Stimulated activated CD8-positive, alpha-beta memory T cell treated with anti-CD3 and anti-CD28 coated beads, Interleukin-12 subunit alpha, Interleukin-12 subunit beta, amount 100 ng/mL, for 1 hour (primary cell): ENCODE data around the gene DGKD.

Source experiments
- DNase-seq: peaks from one replicate; pipeline ENCODE4 v3.0.0-alpha.2; 2020; ENCODE audit warnings: low read depth

The DGKD gene

DNA sequence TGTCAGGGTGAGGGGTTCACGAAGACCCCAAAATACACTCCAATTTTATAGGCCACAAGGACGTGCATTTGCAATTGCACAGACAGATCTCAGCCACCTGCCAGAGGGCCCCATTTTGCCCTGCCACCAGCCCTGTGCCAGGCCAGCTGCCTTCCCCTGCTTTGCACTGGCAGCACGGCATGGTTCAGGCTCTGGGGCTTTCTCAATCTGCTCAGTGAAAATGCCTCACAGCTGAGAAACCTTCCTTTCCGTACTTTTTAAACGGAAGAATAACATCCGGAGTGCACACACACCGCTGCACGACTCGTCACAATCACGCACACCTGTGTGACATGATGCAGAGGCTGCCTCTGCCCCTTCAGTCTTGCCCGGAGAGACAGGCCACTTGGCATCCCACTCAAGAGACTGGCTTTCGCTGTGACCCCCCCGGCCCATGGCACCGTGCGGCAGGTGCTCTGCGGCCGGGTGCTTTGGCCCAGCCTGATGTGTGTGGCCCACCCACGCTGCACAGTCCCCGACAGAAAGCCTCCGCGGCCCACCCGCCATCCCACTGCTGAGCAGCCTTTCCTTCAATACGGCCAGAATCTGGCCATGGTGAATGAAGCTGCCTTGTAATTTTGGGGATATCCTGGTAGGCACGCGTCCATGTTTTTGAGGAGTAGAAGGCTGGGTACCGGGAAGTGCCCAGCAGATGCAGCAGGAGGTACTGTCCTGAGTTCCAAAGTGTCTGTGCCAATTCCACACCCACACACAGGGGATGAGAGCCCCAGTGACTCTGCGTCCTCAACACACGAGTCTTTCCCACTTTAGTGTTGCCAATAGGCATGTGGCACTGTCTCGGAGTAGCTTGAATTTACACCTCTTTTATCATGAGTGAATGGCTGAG lies 123.5 kb downstream of the DGKD start:
- DNase-seq, result no peak

DNA sequence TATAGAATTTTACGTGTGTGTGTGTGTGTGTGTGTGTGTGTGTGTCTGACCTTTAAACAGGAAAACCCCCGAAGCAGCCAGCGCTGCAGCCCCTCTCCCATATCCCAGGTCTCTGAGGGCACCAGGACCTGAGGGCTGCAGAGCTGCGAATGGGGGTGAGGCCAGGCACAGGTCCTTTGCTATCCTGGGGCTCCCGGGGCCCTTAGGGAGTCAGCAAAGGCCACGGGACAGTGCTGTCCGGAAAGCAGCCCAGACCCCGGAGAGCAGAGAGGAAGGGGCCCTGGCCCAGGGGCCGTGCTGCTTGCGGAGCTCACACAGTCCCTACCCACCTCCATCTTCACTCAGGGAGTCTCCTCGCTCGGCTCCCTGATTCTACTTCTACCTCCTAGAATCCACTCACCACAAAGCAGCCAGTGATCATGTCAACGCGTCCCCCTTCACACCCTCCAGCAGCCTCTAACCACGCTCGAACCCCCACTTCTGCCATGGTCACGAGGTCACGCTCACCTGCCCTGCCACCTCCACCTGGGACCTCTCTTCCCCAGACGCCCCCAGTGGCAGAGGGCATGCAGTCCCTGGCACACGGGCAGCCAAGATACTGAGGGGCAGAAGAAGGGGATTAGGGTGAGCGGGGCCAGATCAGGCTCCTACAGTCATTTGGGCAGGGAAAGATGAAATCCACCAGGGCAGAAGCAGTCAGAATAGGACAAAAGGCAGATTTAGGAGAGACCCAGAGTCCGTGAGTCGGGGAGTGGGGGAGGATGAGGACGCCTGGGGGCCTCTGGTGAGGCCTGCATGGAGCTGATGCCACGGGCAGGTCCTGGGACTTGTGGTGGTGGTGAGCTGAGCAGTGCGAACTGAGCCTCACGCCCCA lies 125.6 kb downstream of the DGKD start:
- no peak for DNase-seq

DNA sequence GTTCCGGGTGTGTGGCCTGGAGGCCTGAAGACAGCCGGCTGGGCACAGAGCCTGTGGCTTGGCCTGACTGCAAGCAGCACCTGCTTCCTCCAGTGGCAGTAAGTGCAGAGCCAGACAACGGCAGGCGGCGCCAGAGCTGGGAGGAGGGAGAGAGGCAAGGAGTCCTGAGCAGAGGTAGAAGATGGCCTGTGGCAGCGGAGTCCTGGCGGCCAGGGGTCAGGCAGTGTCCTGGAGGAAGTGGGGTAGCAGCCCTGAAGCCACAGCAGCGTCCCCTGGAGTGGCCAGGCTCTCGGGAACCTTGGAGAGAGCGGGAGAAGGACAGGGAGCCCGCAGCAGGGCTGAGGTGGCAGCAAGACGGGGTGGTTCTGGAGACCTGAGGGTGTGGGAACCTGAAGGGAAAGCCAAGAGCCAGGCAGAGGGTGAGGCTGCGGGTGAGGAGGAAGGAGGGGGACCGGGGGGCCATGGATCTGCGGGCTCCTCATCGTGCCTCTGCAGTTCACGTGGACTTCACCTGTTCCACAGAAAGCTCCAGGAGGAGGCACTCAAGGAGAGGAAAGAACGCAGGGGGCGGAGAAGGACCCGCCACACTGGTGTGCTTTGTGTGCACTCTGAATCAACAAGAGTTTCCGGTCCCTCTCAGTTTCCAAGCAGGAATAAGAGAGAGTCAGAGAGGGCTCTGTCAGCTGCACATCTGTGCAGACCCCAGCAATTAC lies 126.4 kb downstream of the DGKD start:
- DNase-seq, result no peak

DNA sequence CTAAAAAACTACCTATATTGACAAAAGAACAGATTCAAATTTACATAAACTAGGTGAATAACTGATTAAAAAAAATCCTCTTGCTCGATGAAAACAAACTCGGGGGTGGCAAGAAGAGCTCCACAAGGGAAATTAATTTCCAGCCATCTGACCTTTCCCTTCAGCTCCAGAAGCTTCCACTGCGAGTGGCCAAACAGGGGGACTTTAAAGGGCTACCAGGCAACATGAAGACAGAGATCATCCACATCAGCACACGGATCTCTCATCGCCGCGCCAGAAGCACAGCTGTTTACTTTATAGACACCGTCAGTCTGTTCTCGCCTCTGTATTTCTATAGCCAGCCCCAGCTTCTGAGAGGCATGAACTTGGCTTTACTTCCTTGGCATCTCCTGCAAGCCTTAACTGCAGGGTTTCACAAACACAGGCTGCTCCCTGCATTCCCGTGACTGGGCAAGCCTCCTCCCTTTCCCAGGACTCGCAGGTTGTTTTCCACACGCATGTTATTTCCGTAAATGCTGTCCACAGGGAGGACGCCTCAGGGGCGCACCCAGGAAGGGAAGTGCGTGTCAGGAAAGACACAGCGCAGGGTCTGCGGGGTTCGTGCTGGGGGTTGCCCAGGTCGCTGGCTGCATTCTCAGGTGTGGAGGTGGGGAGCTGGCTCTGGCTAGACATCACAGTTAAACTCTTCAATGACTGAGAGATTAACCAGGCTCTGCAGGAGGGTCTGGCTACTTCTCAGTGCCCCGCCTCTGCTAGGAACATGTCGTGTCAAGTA lies 127.3 kb downstream of the DGKD start:
- no peak for DNase-seq

DNA sequence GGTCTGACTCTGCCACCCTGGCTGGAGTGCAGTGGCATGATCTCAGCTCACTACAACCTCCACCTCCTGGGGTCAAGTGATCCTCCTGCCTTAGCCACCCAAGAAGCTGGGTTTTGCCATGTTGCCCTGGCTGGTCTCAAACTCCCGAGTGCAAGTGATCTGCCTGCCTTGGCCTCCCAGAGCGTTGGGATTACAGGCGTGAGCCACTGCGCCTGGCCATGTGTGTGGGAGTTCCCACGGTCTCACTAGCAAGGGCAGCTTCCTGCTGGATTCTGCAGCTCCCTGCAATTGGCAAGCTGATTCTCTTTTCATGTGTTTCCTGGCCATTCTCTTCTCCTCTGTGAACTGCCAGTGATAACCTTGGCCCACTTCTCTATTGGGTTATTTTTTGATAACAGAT lies 128.3 kb downstream of the DGKD start:
- DNase-seq, result no peak

DNA sequence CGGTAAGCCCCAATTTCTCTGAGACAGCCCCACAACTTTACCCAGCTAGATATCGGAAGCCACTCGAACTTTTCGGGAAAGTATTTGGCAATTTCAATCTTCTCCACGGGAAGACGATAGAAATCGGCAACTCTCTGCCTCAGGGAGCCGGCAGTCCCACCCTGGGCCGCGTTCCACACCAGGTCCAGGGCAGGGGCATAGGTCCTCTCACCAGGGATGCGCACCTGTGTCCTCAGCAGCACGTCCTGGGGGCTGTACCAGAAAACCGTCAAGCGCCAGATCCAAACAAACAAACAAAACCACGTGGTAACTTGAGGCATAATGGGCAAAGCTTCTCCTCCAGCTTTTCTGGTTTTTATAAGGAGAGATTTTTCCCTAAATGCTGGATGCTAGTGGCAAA lies 131.4 kb downstream of the DGKD start:
- DNase-seq, result no peak

DNA sequence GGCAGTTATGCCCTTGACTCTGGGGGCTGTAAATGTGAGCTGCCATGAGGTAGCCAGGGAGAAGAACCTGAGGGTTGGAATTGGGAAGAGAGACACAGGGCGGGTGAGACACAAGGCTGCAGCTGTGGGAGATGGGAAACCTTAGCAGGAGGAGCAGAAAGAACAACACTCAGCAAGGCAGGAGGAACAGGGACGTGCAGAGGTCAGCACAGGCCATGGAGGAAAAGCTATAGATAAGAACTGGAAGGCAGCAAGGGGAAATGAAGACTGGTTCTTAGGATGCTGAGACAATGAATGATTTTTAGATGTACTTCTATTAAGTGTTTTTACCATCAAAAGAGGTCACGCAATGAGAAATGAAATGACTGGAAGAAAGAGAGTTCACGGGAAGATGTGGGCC lies 132.1 kb downstream of the DGKD start:
- no peak for DNase-seq

DNA sequence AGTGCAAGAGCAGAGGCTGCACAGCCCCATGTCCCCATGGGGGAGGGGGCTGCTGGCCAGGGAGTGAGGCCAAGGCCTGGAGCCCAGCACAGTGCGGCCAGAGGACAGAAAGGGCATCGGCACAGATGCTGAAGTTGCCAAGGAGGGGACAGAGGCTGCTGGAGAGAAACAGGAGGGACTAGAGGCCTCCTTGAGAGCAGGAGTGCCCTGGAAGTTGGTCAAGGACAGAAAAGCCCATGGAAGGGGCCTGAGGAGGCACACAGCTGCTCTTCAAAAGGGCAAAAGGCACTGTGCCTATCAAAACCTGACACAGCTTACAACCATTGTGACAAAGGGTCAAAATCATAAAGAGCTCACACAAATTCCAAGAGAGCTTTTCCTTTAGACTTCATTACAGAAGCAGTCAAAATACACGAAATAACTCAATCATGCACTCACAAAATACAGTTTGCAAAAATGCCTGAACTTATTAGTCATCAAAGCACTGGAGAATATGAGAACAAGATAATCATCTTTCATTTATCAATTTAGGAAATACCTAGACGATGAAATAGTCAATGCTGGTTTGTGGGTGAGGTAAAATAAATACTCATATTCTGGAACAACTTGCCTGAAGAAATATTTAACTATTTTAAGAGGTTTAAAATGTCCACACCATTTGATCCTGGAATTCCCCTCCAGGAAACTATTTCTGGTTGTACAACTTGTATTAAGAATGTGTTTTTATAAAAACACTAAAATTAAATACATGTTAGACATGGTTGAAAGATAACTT lies 132.7 kb downstream of the DGKD start:
- no peak for DNase-seq

DNA sequence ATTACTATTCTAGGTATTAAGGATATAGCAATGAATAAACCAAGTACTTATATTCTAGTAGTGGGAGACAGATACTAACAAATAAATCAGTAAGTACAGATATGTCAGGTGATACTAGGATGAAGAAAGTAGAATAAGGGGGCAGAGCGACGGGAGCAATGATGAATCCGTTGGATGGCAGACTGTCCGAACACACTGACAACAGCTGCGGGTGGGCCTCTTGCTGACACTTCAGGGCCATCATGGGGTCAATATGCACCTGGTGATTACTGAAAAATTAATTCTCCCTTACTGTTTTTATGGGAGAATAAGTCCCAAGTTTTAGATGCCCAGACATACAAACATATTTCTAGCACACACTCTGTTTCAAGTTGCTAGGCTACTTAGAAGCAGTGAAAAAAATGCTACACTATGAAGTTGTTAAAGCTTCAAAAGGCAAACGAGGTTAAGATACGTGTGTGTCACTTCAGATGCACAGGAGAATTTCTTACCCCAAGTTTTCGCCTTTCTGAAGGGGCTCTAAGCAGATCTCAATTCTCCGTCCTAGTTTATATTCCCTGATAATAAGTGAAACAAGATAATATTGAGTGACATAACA lies 133.6 kb downstream of the DGKD start:
- no peak for DNase-seq

DNA sequence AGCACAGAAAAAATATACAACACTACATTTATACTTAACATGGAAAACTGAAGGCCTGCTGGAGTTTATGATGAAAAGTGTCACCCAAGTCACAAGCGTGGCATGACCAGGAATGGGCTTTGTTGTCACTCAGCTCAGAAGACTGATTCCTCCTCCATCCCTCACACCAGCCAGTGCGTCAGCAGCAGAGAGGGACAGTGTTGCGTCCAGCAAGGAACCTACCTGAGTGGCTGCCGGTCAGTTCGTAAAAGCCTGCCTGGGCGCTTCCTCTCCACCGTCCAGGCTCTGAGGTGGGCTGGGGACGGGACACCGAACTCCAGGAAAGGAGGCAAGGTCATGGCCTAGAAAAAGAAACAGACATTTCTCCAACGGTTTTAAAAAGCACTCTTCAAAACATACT lies 134.8 kb downstream of the DGKD start:
- no peak for DNase-seq

DNA sequence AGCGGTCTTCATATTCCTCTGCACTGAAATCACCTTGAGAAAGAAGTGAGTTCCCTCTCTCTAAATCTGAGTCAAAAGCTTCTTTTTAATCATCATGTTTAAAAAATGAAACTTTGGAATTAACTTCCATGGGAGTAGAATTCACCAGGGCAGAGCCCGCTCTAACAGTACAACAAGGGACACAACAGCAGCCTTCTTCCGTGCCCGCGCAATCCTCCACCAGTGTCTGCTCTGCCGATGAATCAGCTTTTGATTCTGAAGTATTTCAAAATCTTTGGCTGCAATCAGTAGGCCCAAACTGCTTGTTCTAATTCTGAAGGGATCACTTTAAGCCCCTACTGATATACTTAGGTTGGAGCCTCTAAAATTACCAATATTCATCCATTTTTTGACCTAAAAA lies 135.4 kb downstream of the DGKD start:
- no peak for DNase-seq

DNA sequence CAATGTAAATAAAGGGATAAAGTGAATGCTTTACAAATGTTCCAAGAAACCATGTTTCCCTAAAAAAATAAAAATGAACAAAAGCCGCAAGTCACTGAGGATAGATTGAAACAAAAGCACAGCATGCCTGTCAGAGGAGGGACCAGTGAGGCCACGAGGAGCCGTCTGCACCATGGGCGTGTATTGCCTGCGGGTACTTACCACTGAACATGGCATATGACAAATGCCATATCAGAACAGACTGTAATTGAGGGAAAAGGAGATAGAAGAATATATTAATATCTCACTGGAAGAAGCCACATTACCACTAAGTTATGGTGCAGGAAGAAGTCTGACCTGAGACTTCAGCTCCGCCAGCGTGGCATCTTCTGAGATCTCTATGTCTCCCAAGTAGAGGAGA lies 136.5 kb downstream of the DGKD start:
- no peak for DNase-seq

DNA sequence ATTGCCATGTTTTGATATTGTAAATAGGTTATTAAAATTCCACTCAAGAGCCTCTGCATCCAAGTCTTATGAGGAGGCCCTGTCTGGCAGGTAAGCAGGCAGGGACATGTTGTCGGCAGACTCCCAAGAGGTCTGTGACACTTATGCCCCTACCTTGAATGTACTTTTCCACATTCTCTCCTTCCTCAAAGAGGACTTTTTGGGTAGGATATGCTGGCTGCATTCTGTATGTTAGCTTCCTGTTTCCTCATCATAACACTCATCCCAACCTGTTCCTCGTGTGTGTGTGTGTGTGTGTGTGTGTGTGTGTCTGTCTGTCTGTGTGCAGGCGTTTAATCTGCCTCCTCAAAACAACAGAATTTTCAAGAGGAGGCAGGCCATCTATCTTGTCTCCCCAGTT lies 137.0 kb downstream of the DGKD start:
- no peak for DNase-seq

DNA sequence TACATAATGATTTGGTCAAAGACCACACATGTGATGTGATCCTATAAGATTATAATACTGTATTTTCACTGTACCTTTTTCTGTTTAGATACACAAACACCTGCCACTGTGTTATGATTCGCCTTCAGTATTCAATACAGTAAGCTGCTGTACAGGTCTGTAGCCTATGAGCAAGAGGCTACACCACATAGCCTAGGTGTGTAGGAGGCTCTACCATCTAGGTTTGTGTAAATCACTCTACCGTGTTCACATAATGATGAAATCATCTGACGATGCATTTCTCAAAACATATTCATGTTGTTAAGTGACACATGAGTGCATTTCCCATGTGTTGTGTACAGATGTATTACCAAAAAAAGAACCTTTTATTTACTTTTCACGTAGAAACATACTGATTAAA lies 137.8 kb downstream of the DGKD start:
- no peak for DNase-seq

DNA sequence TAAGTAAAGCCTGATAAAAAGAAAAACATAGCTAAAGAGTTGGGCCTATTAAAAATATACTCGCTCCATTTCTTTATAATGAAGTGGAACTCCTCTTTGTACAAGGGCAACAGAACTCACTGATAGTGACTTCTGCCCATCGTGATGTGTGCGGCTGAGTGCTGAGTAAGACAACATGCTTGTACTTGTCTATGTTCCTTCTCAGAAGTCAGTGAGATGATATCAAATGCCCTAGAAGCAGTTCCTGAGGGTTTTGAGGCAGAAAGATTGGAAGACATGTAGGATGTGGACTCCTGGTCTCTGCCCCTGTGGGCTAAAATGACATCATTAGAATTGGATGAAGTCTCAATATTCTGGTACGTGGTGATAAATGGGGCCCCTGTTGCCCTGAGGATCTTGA lies 138.5 kb downstream of the DGKD start:
- DNase-seq, result no peak

DNA sequence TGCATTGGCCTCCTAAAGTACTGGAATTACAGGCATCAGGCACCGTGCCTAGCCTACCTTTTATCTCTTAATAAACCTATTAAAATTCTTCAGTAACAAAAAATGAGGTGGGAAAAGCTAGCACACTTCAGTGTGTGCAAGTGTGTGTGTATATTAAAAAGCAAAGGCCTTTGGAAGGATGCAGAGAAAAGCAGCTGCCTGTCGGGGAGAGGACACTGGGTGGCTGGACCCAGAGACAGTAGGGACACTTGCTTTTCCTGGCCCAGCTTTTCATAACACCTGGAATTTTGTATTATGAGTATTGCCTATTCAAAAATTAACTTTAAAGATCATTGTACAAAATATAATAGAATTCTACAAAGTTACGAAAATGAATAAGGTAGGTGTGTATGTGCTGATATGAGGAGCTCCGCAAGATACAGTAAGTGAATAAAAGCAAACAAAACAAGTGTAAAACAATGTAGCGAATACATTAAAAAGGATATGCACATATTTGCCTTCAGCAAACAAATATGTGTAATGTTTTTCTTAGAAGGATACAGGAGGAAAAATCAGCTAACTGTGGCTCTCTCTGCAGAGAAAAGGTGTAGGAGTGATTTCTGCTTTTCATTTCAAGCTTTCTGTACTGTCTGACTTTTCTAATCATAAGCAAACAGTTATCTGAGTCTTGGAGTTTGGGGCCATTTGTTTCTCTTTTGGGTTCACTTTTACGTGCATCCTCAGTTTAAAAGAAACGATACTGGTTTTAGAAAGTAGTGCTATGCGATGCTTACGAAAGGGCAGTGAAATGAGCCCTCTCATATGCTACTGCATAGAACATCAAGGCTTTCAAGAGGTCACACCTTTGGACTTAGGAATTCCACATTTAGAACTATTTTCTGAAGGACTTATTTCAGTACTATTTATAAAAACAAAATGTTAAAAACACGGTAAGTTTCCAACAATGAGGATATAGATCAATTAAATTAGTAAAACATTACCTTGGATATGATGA lies 141.5 kb downstream of the DGKD start:
- no peak for DNase-seq

DNA sequence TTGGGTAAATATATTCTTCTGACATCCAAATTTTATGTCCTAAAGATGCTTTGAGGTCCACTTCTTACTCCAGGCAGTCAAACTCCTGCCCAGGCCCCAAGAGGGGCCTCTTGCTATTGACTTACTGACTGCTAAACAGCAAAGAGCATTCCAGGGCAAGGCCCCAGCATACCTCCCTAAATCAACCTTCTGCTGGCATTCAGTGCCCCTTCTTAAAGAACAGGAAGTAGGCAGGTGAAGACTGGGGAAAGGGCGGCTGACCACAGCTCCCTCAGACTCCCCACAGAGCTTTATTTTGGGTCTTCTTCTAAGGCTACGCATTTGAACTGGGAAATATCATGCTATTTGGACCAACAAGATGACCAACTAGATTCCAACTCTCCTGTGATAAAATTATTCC lies 143.4 kb downstream of the DGKD start:
- no peak for DNase-seq

DNA sequence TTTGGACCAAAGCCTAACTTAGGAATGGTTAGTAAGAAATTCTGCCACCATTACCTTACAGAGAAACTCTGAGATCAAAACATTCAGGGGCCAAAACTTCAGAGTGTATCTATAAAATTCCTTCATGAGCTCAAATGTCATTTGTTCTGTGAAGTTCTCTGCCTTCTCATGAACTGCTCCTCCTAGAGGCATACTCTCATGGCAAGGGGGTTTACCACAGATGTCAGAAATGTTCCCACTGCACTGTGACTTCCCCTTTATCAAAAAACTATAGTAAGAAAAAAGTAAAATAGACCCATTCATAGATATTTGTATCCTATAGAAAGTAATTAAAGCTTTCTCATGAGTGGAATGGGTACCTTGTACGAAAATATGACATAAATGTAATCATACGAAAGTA lies 143.8 kb downstream of the DGKD start:
- no peak for DNase-seq

DNA sequence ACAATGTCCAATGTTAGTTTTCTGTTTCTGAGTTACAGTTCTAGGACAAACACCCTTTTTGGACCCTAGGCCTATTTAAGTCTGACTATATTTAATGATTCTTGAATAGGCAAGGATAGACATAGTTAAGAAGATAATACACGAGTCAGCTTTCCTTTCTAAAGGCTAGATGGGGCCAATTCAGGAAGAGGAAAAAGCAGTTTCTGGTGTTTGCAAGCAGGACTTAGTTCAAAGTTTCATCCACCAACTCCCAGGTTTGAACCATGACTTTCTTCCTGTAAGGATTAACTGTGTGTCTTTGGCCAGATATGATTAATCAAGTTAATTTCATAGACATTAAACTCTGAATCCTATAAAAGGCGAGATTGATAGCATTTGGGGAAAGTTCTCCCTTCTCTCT lies 145.6 kb downstream of the DGKD start:
- DNase-seq, result no peak
